CD4-positive, alpha-beta T cell (primary cell): ENCODE results near the gene ATP13A5. TPM values are rescaled to one million over a fixed set of nuclear protein-coding genes. Genes with fewer than 3 reads are reported as not detected.

Experiments used
- ATAC-seq: fragments of 200-7000 bp; cut with Tn5 transposase; one replicate; pipeline ENCODE4 v1.10.0; 2022; ENCODE audit warnings: mild to moderate bottlenecking; ENCODE audit not compliant: poor library complexity
- CTCF ChIA-PET: fragments of 350-600 bp; sonication (Branson Sonifier 250); formaldehyde crosslinking; loops from one replicate; lab custom pipeline; 2021; ENCODE audit warnings: antibody characterized with exemption, inconsistent platforms; lab: Charles Lee
- POLR2A ChIA-PET: fragments of 350-600 bp; sonication (Branson Sonifier 250); formaldehyde crosslinking; loops from one replicate; lab custom pipeline; 2021; ENCODE audit warnings: antibody characterized with exemption, inconsistent platforms; lab: Charles Lee
- DNase-seq, 14 experiments: peaks; one replicate each; pipeline ENCODE4 v3.0.0-alpha.2; 2013 to 2020; ENCODE audit warnings: mixed read lengths in 2 of 14
- H3K27ac ChIP-seq, 2 donors: one replicate each; pipeline versions ENCODE4 v1.5.1 to v1.7.0; 2013; ENCODE audit warnings: low read length in 2 of 2, low read depth in 1 of 2, mild to moderate bottlenecking in 1 of 2
- H3K27me3 ChIP-seq, 2 experiments: 1 replicate in 1 of 2; 2 replicates in 1 of 2; pipeline versions ENCODE4 v1.6.1 to v1.7.0; 2013; ENCODE audit warnings: low read length in 2 of 2, control low read depth in 1 of 2, mild to moderate bottlenecking in 1 of 2, moderate library complexity in 1 of 2; ENCODE audit not compliant: insufficient read depth in 2 of 2, control insufficient read depth in 1 of 2
- H3K36me3 ChIP-seq: one replicate; pipeline ENCODE4 v1.6.1; 2013; ENCODE audit warnings: low read length, control low read depth; ENCODE audit not compliant: insufficient read depth
- H3K4me1 ChIP-seq: one replicate; pipeline ENCODE4 v1.6.1; 2013; ENCODE audit warnings: low read length, control low read depth; ENCODE audit not compliant: insufficient read depth
- H3K4me3 ChIP-seq: one replicate; pipeline ENCODE4 v1.5.1; 2013; ENCODE audit warnings: mild to moderate bottlenecking, low read length, moderate library complexity
- H3K9me3 ChIP-seq, 2 experiments: 1 replicate in 1 of 2; 2 replicates in 1 of 2; pipeline versions ENCODE4 v1.6.1 to v1.7.0; 2013; ENCODE audit warnings: low read length in 2 of 2, mild to moderate bottlenecking in 2 of 2, control low read depth in 1 of 2, moderate library complexity in 1 of 2; ENCODE audit not compliant: control insufficient read depth in 1 of 2, insufficient read depth in 1 of 2
- H3K27ac Mint-ChIP-seq: one replicate; pipeline ENCODE4 v1.8.0; 2020; ENCODE audit warnings: mixed read lengths
- H3K27me3 Mint-ChIP-seq: one replicate; pipeline ENCODE4 v1.8.0; 2021; ENCODE audit warnings: mixed read lengths
- H3K36me3 Mint-ChIP-seq: one replicate; pipeline ENCODE4 v1.8.0; 2021; ENCODE audit warnings: low read depth, mixed read lengths
- H3K4me1 Mint-ChIP-seq: one replicate; pipeline ENCODE4 v1.8.0; 2021; ENCODE audit warnings: low read depth, mixed read lengths
- H3K4me3 Mint-ChIP-seq: one replicate; pipeline ENCODE4 v1.8.0; 2020; ENCODE audit warnings: mild to moderate bottlenecking, mixed read lengths
- H3K9me3 Mint-ChIP-seq: one replicate; pipeline ENCODE4 v1.8.0; 2020; ENCODE audit warnings: mixed read lengths
- CTCF ChIP-seq: fragments of 200-600 bp; IDR thresholded peaks from one replicate; pipeline ENCODE4 v1.8.0; 2022; ENCODE audit warnings: antibody characterized with exemption, mild to moderate bottlenecking
- intact Hi-C, 2 experiments: fragments of 100-400 bp; cut with DNase I in 1 of 2; cut with micrococcal nuclease in 1 of 2; formaldehyde crosslinking; loops; one replicate each; pipeline versions ENCODE4 v1.15.1 to v1.9.0; 2023 to 2025; cut with DNase I, micrococcal nuclease
- total RNA-seq, 174 experiments: library from RNA in 2 of 174; stranded (reverse) in 2 of 174; gene quantifications; one replicate each; pipeline ENCODE4 v1.2.3 and lab custom pipeline; 2021 to 2026

The ATP13A5 gene
- total RNA-seq, 2 experiments from 2014 or later = not detected

- H3K9me3 Mint-ChIP-seq = peaks cover 26% of the 10 kb centered on the region
- H3K36me3 ChIP-seq = no peaks in the 10 kb centered on the region
- DNase-seq = no peak
- no peak overlapping the region for H3K27ac Mint-ChIP-seq
- TF ChIP-seq CTCF = no peak
- intact Hi-C loops = no loop called here
- H3K27me3 Mint-ChIP-seq = peaks cover 19% of the 10 kb centered on the region
- ChIA-PET POLR2A (no interaction called here), CTCF (no interaction called here)
- no peak overlapping the region for H3K4me3 ChIP-seq
- H3K4me3 Mint-ChIP-seq = no peak overlapping the region
- H3K36me3 Mint-ChIP-seq = no peaks in the 10 kb centered on the region
- no peak for ATAC-seq
- H3K27ac ChIP-seq = no peak overlapping the region
- no peaks in the 10 kb centered on the region for H3K4me1 ChIP-seq
- peaks cover 0 to 39% of the 10 kb centered on the region in 2 experiments for H3K9me3 ChIP-seq
- H3K27me3 ChIP-seq = peaks cover 0 to 12% of the 10 kb centered on the region in 2 experiments
- no peaks in the 10 kb centered on the region for H3K4me1 Mint-ChIP-seq
These were observed 129.6 kb downstream of the ATP13A5 start for GRCh38 chr3:193248848-193249468.

- H3K27ac ChIP-seq = no peak overlapping the region
- peaks cover 8 to 12% of the 10 kb centered on the region in 2 experiments for H3K9me3 ChIP-seq
- no peak overlapping the region for H3K27ac Mint-ChIP-seq
- TF ChIP-seq CTCF = no peak
- ChIA-PET CTCF (no interaction called here), POLR2A (no interaction called here)
- intact Hi-C loops = no loop called here
- peaks cover 3% of the 10 kb centered on the region for H3K4me1 ChIP-seq
- no peaks in the 10 kb centered on the region for H3K4me1 Mint-ChIP-seq
- no peaks in the 10 kb centered on the region for H3K36me3 Mint-ChIP-seq
- peaks cover 23 to 44% of the 10 kb centered on the region in 2 experiments for H3K27me3 ChIP-seq
- H3K36me3 ChIP-seq = no peaks in the 10 kb centered on the region
- H3K9me3 Mint-ChIP-seq = peaks cover 9% of the 10 kb centered on the region
- peaks cover 64% of the 10 kb centered on the region for H3K27me3 Mint-ChIP-seq
- H3K4me3 ChIP-seq = no peak overlapping the region
- DNase-seq (no peak), ATAC-seq (no peak)
- no peak overlapping the region for H3K4me3 Mint-ChIP-seq
These were observed 135.0 kb downstream of the ATP13A5 start for GRCh38 chr3:193243571-193243970.

- no peak overlapping the region for H3K4me3 Mint-ChIP-seq
- H3K4me1 ChIP-seq = peaks cover 3% of the 10 kb centered on the region
- CTCF ChIA-PET = no interaction called here
- POLR2A ChIA-PET = no interaction called here
- H3K36me3 Mint-ChIP-seq = no peaks in the 10 kb centered on the region
- H3K9me3 ChIP-seq = peaks cover 0 to 8% of the 10 kb centered on the region in 2 experiments
- no peak overlapping the region for H3K27ac ChIP-seq
- H3K27me3 Mint-ChIP-seq = peaks cover 67% of the 10 kb centered on the region
- peaks cover 2% of the 10 kb centered on the region for H3K9me3 Mint-ChIP-seq
- no peaks in the 10 kb centered on the region for H3K36me3 ChIP-seq
- DNase-seq (no peak), ATAC-seq (no peak)
- H3K27me3 ChIP-seq = peaks cover 23 to 44% of the 10 kb centered on the region in 2 experiments
- no peak overlapping the region for H3K4me3 ChIP-seq
- intact Hi-C loops = no loop called here
- H3K4me1 Mint-ChIP-seq = no peaks in the 10 kb centered on the region
- H3K27ac Mint-ChIP-seq = no peak overlapping the region
- no peak for TF ChIP-seq CTCF
These were observed 136.8 kb downstream of the ATP13A5 start for GRCh38 chr3:193241716-193242115.
